GM12865 (cell line): ENCODE measurements around the gene GORASP1.

Source experiments
- DNase-seq: peaks from one replicate; pipeline ENCODE4 v3.0.0; 2010; ENCODE audit warnings: low read depth
- H3K4me3 ChIP-seq: 2 replicates; pipeline ENCODE4 v1.5.1; 2011; ENCODE audit warnings: mild to moderate bottlenecking, low read depth, low read length, control low read depth
- TF ChIP-seq, protein P1 (sequence below): IDR thresholded peaks from 2 replicates; pipeline ENCODE4 v1.5.1; 2011; ENCODE audit warnings: low read length, control low read depth, low read depth, inconsistent platforms; ENCODE audit not compliant: insufficient read depth; ENCODE audit errors: missing control alignments

GORASP1 gene

DNA sequence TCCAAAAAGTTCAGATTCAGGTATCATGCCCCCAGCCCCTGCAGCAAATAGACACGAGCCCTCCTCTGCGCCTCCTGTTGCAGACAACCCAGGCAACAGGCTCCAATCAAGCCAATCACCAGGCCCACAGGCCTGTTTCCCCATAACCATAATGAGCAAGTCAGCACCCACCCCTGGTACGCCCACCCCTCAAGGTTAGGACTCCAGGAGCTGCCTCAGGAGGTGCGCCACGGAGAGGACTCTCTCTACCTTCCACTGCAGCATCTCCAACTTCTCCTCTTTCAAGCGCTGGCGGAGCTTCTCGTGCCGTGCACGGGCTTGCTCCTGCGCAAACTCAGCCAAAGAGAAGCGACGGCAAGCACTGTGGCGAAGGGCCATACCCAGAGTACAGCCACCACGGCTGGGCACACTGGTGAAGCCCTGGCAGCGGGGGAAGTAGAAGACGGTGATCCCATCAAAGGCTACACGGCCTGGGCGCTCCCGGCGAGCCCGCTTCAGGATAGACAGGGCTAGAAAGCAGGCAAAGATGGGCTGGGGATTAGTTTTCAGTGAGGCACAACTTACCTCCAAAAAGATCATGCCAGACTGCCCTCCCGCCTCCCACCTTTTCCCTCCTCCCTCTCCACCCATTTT lies 37.4 kb upstream of the GORASP1 start:
- no peak overlapping the region for H3K4me3 ChIP-seq
- TF ChIP-seq, protein P1, sequence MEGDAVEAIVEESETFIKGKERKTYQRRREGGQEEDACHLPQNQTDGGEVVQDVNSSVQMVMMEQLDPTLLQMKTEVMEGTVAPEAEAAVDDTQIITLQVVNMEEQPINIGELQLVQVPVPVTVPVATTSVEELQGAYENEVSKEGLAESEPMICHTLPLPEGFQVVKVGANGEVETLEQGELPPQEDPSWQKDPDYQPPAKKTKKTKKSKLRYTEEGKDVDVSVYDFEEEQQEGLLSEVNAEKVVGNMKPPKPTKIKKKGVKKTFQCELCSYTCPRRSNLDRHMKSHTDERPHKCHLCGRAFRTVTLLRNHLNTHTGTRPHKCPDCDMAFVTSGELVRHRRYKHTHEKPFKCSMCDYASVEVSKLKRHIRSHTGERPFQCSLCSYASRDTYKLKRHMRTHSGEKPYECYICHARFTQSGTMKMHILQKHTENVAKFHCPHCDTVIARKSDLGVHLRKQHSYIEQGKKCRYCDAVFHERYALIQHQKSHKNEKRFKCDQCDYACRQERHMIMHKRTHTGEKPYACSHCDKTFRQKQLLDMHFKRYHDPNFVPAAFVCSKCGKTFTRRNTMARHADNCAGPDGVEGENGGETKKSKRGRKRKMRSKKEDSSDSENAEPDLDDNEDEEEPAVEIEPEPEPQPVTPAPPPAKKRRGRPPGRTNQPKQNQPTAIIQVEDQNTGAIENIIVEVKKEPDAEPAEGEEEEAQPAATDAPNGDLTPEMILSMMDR, result no peak
- no peak for DNase-seq

DNA sequence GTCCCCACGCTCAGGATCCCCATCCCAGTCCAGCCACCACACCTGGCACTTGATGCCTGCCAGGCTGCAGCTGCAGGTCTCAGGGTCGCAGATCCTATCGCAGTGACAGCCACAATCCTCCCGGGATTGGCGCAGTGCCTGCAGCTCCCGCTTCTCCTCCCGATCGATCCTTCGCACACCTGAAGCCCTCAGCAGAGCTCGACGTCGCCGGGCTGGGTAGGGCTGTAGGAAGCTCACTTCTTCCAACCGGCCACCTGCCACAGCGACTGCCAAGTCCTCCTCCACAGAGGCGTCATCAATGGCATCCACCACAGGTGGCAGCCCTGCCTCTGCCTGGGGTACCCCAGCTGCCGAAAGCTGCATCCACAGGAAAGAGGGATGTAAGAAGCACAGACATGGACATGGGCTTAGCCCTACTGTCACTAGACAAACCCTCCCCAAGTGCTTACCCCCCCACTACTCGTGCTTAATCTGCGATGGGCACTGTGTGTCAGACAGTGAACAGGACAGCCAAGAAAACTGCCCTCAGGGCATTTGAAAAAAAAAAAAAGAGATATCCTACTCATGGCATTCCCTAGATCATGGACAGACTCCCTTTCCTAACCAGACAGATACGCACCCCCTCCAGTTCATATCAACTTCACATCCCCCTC lies 36.8 kb upstream of the GORASP1 start:
- H3K4me3 ChIP-seq, result no peak overlapping the region
- TF ChIP-seq, protein P1, result no peak
- DNase-seq, result no peak

DNA sequence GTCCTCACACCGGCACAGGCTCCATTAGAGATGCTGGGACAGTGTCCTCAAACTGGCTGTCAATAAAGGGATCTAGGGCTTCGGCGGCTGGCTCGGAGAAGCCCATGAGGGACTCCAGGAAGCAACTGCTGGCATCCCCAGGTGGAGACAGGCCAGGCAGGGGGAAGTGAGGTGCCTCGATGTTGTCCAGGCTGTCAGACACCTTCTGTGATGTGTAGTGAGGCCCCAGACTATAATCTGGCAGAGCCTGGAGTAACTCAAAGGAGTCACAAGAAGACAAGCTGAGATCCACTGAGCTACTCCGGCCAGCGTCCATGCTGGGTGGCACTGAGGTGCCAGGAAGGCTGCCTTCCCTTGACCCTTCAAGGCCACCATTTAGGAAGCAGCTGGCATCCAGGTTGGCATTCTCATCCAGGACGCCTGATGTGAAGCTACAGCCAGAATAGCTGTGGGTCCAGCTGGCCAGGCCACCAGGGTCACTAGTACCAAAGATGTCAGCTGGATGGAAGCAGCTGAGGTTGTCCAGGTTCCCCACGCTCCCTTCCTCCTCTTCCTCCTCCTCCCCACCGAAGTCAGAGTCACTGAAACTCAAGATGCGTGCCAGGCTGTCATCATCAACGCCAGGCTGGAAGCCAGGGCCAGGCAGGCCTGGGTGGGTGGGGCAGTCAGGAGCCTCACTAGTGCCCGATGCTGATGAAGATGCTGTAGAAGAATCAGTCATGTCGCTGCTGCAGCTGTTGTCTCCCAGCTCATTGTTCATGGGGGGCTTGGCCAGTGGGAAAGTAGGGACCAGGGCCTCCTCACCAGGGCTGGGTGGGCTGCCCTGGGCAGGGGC lies 35.8 kb upstream of the GORASP1 start:
- no peak overlapping the region for H3K4me3 ChIP-seq
- TF ChIP-seq, protein P1, result no peak
- no peak for DNase-seq

DNA sequence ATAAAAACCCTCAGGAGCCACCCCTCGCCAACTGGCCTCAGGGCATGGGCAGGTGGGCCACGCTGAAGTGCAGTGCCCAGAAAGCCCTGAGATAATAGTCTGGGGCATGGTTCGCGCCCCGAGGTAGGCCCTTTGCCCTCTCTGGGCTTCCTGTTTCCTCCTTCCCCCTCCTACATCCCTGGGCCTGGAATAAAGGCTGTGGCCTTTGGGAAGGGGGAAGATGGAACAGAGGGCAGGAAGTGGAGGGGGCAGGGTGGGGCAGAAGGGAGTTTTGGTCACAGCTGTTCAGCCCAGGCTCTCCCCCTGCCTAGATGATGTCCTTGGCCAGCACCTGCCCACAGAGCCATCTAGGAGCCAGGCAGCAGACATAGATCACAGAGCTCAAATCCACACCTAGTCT lies 34.6 kb upstream of the GORASP1 start:
- TF ChIP-seq, protein P1, result no peak
- DNase-seq, result no peak
- H3K4me3 ChIP-seq, result no peak overlapping the region

DNA sequence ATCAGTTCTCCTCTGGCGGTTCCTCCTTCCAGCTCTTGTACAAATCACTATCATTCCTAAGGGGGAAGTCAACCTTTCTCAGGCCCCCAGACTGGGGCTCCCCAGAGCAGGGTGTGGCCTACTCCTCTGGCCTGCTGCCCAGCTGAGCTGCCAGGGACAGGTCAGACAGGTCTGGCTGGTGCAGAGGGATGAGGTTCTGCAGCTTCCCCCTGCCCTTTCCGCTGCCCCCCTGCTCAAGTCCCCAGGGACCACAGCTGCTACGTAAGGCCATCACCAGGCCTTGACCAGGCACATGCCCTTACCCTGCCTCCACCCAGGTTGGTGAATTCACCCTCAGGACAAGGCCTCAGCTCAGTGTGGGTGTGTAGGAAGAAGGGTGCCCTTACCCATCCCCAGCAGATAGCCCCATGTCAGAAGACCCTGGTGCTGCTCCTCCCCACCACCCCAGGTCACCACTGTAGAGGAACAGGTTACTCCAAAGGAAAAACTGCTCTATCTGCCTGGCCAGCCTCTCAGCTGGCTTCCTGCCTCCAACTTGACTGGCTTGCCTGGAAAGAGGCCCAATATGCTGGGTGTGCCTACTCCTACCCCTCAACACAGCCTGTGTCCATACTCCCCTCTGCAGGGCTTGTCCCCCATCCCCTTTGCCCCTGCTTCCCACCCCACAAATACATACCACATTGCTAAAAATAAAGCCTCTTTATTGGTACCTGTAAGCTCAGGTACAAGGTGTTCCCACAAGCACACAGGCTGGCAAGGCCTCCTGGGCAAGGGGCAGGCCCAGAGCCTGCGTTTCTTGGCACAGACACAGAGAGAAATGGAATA lies 34.0 kb upstream of the GORASP1 start:
- no peak overlapping the region for H3K4me3 ChIP-seq
- DNase-seq, result no peak
- TF ChIP-seq, protein P1, result no peak

DNA sequence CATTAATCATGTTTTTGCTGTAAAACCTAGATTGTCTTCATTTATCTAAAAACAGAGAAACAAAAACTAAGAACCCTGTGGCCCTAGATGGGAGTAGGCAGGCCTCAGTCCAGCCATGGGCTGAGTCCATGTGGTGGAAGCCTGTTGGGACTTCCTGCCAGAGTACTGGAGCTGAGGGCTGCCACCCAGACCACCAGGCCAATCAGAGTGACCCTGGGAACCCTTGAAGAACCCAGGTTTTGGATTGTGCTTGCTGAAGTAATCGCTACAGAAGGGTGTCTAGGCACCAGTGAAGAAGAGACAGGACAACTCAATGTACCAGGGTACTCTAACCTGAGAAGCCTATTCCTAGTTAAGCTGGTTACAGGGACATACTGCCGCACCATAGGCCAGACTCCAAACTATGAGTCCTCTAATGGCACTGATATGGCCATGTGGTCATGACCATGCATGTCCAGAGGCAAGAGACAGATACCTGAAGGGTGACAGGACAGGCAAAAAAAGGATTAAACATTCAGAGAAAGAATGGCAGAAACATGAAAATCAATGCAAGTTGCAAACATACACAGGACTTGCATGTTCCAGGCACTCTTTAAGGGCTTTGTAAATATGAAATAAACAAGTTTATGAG lies 33.0 kb upstream of the GORASP1 start:
- TF ChIP-seq, protein P1, result no peak
- DNase-seq, result no peak
- no peak overlapping the region for H3K4me3 ChIP-seq
